Posterior vena cava (tissue), 2 donors: ENCODE results near the gene MAML2. TPM values are rescaled to one million over a fixed set of nuclear protein-coding genes. Genes with fewer than 3 reads are reported as not detected.

ENCODE experiments used
- DNase-seq: peaks from one replicate; pipeline ENCODE4 v3.0.0-alpha.2; 2020; ENCODE audit warnings: low spot score
- intact Hi-C, 2 donors: fragments of 100-400 bp; cut with DNase I; formaldehyde crosslinking; loops; one replicate each; pipeline versions ENCODE4 v1.14.1 to v1.14.2; 2022 to 2023
- total RNA-seq, 2 donors: library from RNA; stranded (reverse); fragmentation: NEBNext Ultra II Directional; extraction: Animal tissue kit (Norgen Biotek cat#: 25700); gene quantifications; one replicate each; pipeline ENCODE4 v1.2.1, GENCODE V29; 2021
- donor health status: DM: yes; HTN: yes; CAD: no.
- donor health status: DM: yes; HTN: yes; CAD: no.

MAML2 gene
- total RNA-seq, 2 donors from 2014 or later = 13.1 to 16.2 TPM

DNA sequence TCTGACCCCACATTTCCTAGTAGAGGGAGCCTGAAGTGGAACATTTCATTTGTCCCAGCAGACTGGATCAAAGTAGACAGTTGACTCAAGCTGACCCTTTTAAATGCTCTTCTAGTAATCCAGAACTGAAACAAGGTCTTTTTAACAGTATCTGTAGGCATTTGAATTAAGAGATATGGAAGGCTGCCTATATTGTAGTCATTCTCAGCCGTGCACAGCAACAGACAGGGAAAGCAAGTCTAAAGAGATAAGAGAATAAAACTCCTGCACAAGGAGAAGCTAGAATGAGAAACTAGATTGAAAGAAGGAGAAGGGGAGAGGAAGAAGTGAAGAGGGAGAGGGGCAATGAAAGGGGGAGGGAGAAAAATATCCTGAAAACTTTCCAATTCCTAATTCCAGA, 238.5 kb downstream of the MAML2 start:
- no peak for DNase-seq
- intact Hi-C loops = no loop called here

DNA sequence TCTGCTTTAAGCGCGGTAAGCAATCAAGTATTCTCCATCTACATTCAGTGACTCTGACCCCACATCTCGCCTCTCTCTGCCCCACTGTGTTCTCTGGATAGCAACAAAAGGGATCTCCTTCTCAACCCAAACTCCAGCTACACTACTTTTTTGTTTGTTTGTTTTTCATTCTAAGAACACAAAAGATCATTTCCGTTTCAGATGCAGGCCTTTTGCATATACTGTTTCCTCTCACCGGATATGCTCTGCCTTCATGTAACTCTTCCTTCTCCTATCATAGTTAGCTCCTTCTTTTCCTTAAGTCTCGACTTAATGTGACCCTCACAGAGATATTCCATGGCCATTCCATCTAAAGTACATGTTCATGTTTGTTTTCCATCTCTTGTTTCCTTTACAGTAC, 239.3 kb downstream of the MAML2 start:
- intact Hi-C loops = loop anchor here in 1 of 2 donors (2.0 kb wide), 1 partner anchor 31 kb away; no protein-coding TSS in a partner anchor
- no peak for DNase-seq

DNA sequence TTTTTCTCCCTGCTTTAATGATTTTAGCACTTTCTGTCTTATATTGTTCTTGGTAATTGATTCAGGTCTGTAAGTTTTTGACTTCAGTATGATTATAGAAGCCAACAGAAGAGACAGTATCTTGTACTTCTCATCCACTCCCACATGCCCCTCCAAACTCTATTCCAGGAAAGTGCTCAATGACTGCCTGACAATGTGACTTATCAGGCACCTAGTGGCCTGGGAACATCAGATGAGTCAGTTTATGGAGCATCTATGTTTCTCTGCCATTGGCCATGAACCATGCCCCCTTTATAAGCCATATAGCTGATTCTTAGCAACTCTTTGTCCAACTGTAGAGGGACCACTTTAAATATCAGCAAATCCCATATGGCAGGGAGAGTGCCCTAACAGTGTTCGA, 239.9 kb downstream of the MAML2 start:
- intact Hi-C loops = loop anchor here in 1 of 2 donors (2.0 kb wide), 1 partner anchor 32 kb away; no protein-coding TSS in a partner anchor
- no peak for DNase-seq

DNA sequence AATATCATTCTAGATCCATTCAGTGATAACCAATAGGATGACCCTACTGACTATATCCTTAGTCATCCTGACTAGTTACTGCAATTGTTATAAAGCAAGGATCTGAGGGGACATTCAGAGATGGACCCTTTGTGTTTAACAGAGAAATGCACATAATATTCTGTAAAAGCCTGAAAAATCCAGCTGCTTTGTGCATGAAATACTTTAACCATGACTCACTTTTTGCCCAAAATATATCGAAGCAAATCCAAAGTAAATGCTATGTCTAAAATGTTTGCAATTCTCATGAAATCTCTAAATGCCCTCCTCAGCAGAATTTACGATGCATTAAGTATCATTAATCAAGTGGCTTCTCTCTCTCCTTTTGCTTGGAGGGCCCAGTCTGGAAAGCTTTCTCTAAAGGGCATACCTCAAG, 240.3 kb downstream of the MAML2 start:
- intact Hi-C loops = loop anchor here in 1 of 2 donors (2.0 kb wide), 1 partner anchor 32 kb away; no protein-coding TSS in a partner anchor
- no peak for DNase-seq

DNA sequence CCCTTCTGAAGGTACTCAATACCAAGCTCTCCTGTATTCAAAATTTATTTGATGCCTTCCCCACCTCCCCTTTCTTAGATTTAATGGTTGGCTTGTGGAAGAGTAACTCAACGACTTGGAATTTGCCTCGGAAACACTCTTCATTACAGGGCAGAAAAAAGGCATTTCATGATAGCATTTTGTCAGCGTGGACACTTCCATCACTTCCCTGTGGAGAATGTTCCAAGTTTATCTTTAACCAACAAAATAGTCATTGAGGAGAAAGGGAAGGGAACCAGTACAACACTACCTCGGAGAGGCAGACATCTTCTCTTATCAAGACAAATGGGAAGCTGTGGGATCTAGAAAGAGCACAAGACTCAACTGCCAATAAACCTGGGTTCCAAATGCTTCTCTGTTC, 241.8 kb downstream of the MAML2 start:
- intact Hi-C loops = no loop called here
- DNase-seq = no peak

DNA sequence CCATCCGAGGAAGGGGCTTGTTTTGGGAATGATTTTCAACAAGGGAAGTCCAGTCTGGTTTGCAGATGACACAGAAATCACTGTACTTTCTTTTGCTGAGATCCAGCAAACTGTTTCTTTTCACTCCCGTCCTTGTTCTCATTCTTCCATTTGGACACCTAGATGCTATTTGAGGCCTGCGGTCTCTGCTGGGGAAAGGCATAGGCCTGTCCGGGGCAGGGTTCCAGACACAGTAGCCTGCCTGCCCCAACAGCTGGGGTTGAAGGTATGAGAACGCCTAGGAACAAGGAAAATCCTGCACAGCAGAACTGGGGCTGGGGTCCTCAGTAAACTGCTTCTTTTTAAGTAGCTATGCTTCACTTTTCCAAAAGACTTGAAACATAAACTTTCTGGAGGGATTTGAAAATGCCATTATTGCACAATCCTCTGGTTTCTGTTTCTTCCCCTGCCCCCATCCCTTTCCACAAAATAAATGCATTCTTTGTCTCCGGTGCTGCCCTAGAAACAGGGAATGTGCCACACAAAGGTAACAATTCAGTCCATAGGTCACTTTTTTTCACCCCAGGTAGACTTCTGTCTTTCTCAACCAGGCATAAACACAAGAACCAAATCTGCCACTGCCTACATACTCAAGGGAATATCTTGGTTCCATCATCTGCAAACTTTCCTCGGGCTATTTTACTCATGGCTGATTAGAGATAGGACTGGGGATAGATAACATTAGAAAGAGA, 244.3 kb downstream of the MAML2 start:
- DNase-seq = no peak
- intact Hi-C loops = no loop called here

DNA sequence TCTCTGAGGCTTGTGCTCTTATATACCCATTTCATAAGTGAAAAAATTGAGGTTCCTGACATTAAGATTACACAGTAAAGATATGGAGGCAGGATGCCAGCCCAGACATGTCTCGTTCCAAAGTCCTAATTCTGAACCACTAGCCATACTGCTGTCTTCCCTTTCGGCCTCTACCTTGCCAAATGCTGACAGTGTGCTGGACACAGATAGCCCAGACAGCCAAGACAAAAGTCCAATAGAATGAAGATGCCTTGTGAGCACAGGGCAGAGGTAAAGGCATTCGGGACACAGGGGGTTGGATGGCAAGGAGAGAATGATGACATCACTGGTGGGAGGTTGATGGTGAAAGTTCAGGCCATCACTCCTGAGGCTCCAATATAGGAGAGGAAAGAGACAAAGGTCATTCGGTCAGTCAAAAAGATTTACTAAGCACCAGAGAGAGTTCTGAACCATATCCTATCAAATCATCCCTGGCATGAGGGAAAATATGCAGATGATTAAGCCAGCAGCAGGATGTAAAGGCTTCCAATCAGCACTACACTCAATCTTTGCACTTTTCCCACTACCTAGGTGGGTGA, 245.1 kb downstream of the MAML2 start:
- intact Hi-C loops = no loop called here
- DNase-seq = no peak

DNA sequence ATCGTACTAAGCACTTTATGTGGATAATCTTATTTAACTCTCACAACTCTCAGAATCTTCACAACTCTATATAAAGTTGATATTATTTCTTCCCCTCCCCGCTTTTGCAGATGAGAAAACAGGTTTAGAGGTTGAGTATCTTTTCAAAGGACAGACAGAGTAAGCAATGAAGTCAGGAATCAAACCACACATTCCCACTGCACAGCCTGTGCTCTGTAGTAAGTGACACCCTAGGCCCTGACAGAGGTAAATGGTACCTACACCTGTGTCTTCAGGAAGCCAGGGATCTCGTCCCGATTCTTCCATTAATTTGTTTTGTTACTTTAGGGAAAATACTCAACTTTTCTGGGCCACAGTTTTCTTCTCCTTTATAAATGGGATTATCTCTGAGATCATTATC, 246.6 kb downstream of the MAML2 start:
- no peak for DNase-seq
- intact Hi-C loops = no loop called here

DNA sequence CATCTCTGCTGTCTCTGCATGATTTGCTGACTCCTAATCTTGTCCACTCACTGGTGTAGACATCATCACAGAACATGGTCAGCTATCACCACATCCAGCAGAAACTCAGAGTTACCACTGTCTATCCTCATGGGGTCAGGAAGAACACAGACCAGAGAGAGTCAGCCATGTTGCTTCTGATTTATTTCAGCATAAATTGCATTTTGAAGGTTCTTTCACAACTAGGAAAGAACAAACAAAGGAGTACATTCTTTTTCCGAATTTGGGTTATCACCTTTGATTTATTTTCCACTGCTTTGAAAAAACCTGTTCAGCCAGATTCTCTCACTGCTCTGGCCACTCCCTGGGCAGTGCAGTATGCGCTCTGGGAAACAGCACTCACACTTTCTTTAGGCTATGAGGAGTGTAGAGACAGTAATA, 247.1 kb downstream of the MAML2 start:
- no peak for DNase-seq
- intact Hi-C loops = no loop called here

DNA sequence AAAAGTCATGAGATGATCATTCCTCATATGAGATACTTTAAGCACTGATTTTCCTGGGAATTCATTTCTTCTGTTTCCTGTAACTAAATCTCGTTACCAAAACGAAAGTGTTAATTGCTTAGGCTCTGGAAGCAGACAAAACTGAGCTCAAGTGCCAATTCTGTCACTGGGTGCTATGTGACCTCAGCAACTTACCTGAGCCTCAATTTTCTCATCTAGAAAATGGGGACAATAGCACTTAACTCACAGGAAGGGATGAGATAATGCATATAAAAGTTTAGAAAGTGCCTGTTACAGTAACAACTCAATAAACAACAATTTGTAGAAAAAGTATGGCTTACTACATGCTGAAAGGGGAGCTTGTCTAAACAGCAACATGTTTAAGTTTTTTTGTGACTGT, 248.8 kb downstream of the MAML2 start:
- intact Hi-C loops = no loop called here
- DNase-seq = no peak

DNA sequence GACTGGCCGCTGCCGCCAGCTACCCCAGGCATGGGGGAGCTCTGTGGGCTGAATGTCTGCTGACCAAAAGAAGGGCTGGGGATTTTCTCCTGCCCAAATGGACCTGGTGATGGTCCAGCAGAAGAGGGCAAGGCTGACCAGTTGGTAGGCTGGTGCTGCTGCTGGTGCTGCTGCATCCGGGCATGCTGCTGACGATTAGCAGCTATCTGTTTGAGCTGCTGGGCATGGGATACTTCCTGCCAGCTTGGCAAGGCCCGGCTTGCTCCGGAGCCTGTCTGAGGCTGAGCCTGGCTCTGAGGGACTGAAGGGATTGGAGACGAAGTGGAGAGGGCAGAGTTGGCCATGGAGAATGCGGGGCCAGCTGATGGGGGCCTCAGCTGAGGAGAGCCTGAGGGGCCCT, 250.5 kb downstream of the MAML2 start:
- intact Hi-C loops = no loop called here
- DNase-seq = no peak

DNA sequence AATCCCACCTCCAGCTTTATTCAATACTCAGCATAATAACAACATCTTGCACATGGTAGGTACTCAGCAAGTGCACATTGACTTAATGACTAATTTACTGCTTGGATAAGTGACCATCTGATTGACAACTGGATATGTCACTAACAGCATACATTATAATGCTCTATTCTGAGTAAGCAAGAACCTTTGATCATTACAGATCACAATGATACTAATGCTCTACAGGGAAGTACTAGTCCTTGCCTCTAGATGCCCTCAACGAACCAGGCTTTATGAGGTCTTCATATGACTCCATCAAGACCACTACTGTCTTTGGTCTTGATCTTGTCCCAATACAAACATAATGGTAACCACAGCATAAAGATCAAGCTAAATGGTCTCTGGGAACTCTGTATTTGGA, 251.5 kb downstream of the MAML2 start:
- intact Hi-C loops = no loop called here
- DNase-seq = no peak

DNA sequence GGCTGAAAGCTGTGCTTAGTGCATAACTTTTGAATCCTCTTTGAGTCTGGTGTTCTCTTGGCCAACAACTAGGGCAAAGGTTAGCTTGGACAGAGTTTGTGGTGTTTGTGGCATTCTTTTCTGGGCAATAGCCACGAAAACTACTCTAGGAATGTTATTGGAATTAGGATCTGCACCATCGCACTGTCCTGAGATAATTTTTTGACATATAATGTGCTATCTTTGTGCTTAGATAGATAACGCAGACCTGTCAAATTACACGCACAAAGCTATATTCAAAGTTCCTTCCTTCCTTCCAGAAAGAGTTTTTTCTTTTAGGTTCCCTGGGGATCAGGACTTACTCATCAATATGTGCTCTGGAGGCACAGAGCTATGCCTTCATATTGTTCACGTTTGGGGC, 252.3 kb downstream of the MAML2 start:
- DNase-seq = no peak
- intact Hi-C loops = no loop called here

DNA sequence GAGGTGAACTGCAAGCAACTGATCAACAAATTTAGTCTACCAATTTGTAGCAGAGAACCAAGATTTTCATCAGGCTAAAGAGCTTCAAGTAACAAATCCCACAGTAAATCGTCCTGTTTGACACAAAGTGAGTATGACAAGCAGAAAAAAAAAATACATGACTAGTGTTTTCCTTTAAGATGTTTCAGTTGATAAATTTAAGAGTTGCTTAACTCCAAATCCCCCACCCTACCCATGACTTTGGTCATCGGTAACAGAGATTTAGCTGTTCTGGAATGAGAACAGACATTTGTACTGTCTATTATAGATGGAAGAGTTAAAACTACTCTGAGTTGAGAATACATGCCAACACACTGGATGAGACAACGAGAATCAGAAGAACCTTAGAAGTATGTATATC, 254.1 kb downstream of the MAML2 start:
- intact Hi-C loops = no loop called here
- no peak for DNase-seq

DNA sequence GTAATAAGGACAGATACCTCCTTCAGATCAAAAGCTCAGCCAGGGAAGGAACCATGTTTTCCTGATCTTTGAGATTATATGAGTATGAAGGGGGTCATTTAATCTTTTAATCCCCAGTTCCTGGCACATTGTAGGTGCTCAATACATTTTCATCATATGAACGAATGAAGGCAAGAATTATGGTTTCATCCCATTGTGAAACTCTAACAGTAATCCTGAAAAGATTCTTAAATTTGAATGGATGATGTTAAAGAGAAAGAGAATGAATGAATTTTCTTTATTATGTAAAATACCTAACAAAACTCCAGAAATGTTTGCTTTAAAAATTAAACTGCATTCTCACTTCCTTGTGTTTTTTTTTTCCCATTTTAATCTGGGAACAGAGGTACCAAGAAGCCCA, 256.9 kb downstream of the MAML2 start:
- intact Hi-C loops = no loop called here
- DNase-seq = no peak

DNA sequence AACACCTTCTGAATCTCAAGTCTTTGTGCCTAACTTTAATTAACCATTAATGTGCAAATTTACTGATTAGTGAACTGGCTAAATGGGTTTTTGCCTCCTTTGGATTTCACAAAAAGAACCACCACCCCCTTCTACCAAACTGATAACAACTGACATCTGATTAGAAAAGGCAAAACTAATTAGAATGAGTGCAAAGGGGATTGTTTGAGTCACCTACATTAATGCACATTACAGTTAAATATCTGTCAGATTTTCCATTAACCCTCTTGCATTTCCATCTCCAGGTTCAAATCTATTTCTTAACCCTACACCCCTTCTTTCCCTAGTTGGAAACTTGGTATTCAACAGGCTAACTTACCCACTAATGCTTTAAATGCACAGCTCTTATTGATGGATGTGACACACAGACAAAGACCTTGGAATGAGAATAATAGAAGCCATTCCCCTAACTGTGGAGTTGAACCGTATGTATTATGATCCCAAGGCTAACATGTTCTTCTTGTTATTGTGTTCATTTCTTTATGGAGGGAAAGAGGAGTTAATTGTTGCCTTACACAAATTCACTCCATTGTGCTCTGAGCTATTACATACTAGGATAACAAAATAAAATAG, 257.6 kb downstream of the MAML2 start:
- intact Hi-C loops = no loop called here
- DNase-seq = no peak

DNA sequence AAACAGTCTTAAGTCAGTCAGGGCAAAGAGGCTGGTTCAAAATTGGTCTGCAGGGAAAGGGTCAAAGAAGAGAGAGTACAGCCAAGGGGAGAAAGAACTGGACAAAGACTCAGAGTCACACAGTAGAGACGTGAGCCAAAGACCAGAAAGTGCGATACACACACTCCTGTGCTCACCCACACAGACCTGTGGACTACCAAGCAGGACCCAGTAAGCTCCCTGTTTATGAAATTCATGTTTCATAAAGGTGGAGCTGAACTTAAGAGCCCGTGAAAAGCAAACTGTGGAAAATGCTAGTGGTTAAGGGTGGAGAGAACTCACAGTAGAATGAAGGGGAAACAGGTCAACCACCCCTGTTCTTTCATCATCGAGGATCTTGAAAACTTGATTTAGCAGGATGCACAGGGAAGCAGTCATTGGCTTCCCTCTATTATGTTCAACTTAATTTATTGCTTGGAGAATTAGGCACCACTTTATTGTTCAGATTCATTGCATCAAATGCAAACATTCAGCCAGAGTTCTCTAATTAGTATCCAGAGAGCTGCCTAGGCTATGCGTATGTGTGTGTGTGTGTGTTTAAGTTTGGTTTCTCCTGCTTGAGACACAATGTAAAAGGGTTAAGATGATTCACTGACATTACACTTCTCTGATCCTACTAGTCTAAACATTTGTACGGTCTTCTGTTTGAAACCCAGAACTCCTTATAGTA, 258.2 kb downstream of the MAML2 start:
- intact Hi-C loops = no loop called here
- DNase-seq = no peak

DNA sequence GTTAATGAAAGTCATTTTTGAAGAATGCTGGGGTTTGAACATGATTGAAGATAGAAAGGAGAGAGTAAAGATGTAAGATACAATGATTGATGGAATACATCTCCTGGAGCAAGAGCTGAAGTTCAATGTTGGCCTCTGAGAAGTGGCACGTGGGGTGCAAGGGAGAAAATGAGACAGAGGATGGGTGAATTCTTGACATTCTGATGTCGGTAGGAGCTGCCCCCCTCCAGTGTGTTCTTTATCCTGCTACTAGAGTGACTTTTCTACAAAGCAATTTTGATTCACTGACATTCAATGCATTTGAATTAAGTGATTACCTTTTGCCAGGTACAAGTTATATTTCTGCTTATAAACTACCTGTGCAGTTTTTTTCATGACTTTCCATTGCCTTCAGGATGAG, 260.1 kb downstream of the MAML2 start:
- DNase-seq = no peak
- intact Hi-C loops = no loop called here

DNA sequence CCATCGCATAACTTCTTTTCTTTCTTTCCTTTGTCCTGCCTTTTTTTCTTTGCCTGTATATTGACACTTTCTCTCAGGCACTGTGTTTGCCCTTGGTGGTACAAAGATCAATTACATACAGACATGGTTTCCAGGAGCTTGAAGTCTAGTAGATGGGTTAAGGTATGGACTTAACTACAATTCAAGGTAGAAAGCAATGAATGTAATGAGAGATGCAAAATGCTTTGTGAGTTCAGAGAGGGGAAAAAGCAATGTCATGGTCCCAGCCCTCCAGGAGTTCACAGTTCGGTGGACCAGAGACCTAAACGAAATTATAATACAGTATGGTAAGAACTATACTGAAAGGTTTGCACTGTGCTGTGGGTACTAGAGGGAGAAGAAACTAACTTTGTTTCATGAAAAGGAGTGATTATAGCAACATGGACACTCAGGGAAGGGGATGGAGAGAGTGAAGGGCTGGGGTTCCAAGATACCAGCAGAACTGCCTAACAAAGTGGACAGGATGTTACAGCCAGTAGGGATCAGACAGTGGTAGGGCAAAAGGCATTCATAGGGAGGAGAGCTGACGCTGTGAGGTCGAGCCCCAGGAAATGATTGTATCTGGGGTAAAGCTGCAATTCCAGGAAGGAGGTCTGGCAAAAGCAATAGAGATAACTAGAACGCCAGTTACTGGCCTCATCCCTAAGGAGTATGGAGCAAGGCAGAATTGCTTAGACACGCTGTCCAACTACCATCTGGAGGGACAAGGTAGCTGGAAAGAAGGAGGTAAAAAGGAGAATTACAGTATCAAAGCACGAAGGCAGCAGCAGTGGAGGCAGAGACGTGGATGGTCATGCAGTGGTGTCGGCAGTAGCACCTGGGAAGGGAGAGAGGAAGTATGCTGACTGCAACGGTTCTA, 260.7 kb downstream of the MAML2 start:
- intact Hi-C loops = no loop called here
- peak; percentile 60 for DNase-seq
